H1 (cell line): ENCODE data around the gene NODAL. TPM values are rescaled to one million over a fixed set of nuclear protein-coding genes. Genes with fewer than 3 reads are reported as not detected.

Experiments used
- CTCF ChIA-PET: fragments of 300-600 bp; sonication (Branson Sonifier 250); formaldehyde crosslinking; loops from one replicate; lab custom pipeline; 2021; ENCODE audit not compliant: partially characterized antibody; lab: Charles Lee
- POLR2A ChIA-PET: fragments of 300-600 bp; sonication (Branson Sonifier 250); formaldehyde crosslinking; loops from one replicate; lab custom pipeline; 2021; ENCODE audit warnings: inconsistent platforms; ENCODE audit not compliant: partially characterized antibody; lab: Charles Lee
- DNase-seq, 2 experiments: peaks; one replicate each; pipeline versions ENCODE4 v3.0.0 to v3.0.0-alpha.2; 2010 to 2022; ENCODE audit warnings: low spot score in 2 of 2, low read depth in 1 of 2, mixed read lengths in 1 of 2
- FAIRE-seq: peaks from 2 replicates; lab custom pipeline; 2011; peaks lifted over from hg19 to GRCh38; lab: Jason Lieb, UNC
- H2AFZ ChIP-seq: 2 replicates; pipeline ENCODE4 v1.8.1; 2012; ENCODE audit warnings: low read length, inconsistent platforms
- H2AK5ac ChIP-seq: 2 replicates; pipeline ENCODE4 v1.6.1; 2013; ENCODE audit warnings: low read depth, low read length
- H2BK120ac ChIP-seq: replicated peaks from 2 replicates; pipeline ENCODE3; 2013; ENCODE audit warnings: low read depth, low read length, inconsistent platforms
- H2BK12ac ChIP-seq: 2 replicates; pipeline ENCODE4 v1.6.1; 2013; ENCODE audit warnings: low read depth, low read length
- H2BK15ac ChIP-seq: 2 replicates; pipeline ENCODE4 v1.6.1; 2013; ENCODE audit warnings: low read length
- H2BK20ac ChIP-seq: 2 replicates; pipeline ENCODE4 v1.6.1; 2013; ENCODE audit warnings: low read length
- H2BK5ac ChIP-seq: 2 replicates; pipeline ENCODE4 v1.6.1; 2013; ENCODE audit warnings: low read depth, low read length
- H3K14ac ChIP-seq: 2 replicates; pipeline ENCODE4 v1.6.1; 2013; ENCODE audit warnings: inconsistent platforms; ENCODE audit not compliant: insufficient read length
- H3K18ac ChIP-seq: 2 replicates; pipeline ENCODE4 v1.6.1; 2013; ENCODE audit warnings: low read length; ENCODE audit errors: extremely low read depth
- H3K23ac ChIP-seq: 2 replicates; pipeline ENCODE4 v1.6.1; 2013; ENCODE audit warnings: inconsistent platforms; ENCODE audit not compliant: insufficient read length
- H3K23me2 ChIP-seq: 2 replicates; pipeline ENCODE4 v1.6.1; 2013; ENCODE audit warnings: low read depth, low read length
- H3K27ac ChIP-seq: 2 replicates; pipeline ENCODE4 v1.6.1; 2011; ENCODE audit warnings: low read depth, low read length, inconsistent platforms
- H3K27me3 ChIP-seq, 4 experiments: replicated peaks in 1 of 4; 1 replicate in 1 of 4; 2 replicates in 3 of 4; pipeline versions ENCODE4 v1.6.1 to v1.8.1; 2011 to 2013; ENCODE audit warnings: low read length in 3 of 4, mild to moderate bottlenecking in 3 of 4, inconsistent platforms in 2 of 4, mixed read lengths in 2 of 4, moderate library complexity in 1 of 4; ENCODE audit not compliant: control insufficient read depth in 3 of 4, insufficient read depth in 3 of 4; ENCODE audit errors: extremely low read depth in 1 of 4
- H3K36me3 ChIP-seq, 4 experiments: 2 replicates each; pipeline versions ENCODE4 v1.6.1 to v1.8.1; 2011 to 2013; ENCODE audit warnings: mild to moderate bottlenecking in 4 of 4, low read length in 3 of 4, moderate library complexity in 2 of 4, control low read depth in 1 of 4, inconsistent platforms in 1 of 4; ENCODE audit not compliant: insufficient read depth in 4 of 4, control insufficient read depth in 2 of 4
- H3K4ac ChIP-seq: replicated peaks from 2 replicates; pipeline ENCODE3; 2013; ENCODE audit warnings: low read length, low read depth, mixed read lengths, inconsistent platforms; ENCODE audit not compliant: insufficient read length
- H3K4me1 ChIP-seq, 4 experiments: replicated peaks in 1 of 4; 1 replicate in 1 of 4; 2 replicates in 3 of 4; pipeline versions ENCODE4 v1.6.1 to v1.8.1; 2011 to 2013; ENCODE audit warnings: low read length in 3 of 4, inconsistent platforms in 2 of 4, mixed read lengths in 1 of 4; ENCODE audit not compliant: insufficient read depth in 4 of 4, control insufficient read depth in 3 of 4
- H3K4me2 ChIP-seq, 2 experiments: 2 replicates each; pipeline versions ENCODE4 v1.6.1 to v1.8.1; 2011 to 2013; ENCODE audit warnings: low read depth in 2 of 2, low read length in 2 of 2, control low read depth in 1 of 2, inconsistent platforms in 1 of 2, mild to moderate bottlenecking in 1 of 2; ENCODE audit not compliant: insufficient read depth in 1 of 2
- H3K4me3 ChIP-seq, 4 experiments: fragments of 200-600, 300-600 bp in 1 of 4; sonication (generic), shearing (Covaris generic), sonication (Bioruptor Twin) in 1 of 4; 2 replicates each; pipeline versions ENCODE4 v1.5.1 to v1.8.1; 2011 to 2016; ENCODE audit warnings: low read length in 4 of 4, low read depth in 3 of 4, control low read depth in 2 of 4, inconsistent platforms in 2 of 4, mild to moderate bottlenecking in 2 of 4, mixed read lengths in 1 of 4, moderate library complexity in 1 of 4; ENCODE audit not compliant: insufficient read depth in 2 of 4; ENCODE audit errors: extremely low read depth in 1 of 4
- H3K56ac ChIP-seq: replicated peaks from 2 replicates; pipeline ENCODE3; 2013; ENCODE audit warnings: low read depth, mild to moderate bottlenecking, mixed read lengths, low read length, inconsistent platforms; ENCODE audit not compliant: insufficient read length
- H3K79me1 ChIP-seq: 2 replicates; pipeline ENCODE4 v1.6.1; 2013; ENCODE audit warnings: low read depth, low read length, control low read depth
- H3K79me2 ChIP-seq, 2 experiments: 2 replicates each; pipeline versions ENCODE4 v1.6.1 to v1.8.1; 2012 to 2013; ENCODE audit warnings: low read length in 2 of 2, mild to moderate bottlenecking in 2 of 2, inconsistent platforms in 1 of 2; ENCODE audit not compliant: insufficient read depth in 2 of 2, control insufficient read depth in 1 of 2
- H3K9ac ChIP-seq, 4 experiments: replicated peaks in 1 of 4; 1 replicate in 1 of 4; 2 replicates in 3 of 4; pipeline versions ENCODE4 v1.6.1 to v1.8.1; 2011 to 2013; ENCODE audit warnings: low read depth in 3 of 4, low read length in 3 of 4, control low read depth in 2 of 4, mild to moderate bottlenecking in 2 of 4, moderate library complexity in 2 of 4, inconsistent platforms in 1 of 4; ENCODE audit errors: extremely low read depth in 1 of 4
- H3K9me3 ChIP-seq, 2 experiments: 2 replicates each; pipeline versions ENCODE4 v1.6.1 to v1.8.1; 2012 to 2013; ENCODE audit warnings: mild to moderate bottlenecking in 2 of 2, moderate library complexity in 2 of 2, control low read depth in 1 of 2, inconsistent platforms in 1 of 2, low read depth in 1 of 2, low read length in 1 of 2, mixed read lengths in 1 of 2; ENCODE audit not compliant: insufficient read depth in 2 of 2
- H4K20me1 ChIP-seq, 2 experiments: replicated peaks in 1 of 2; 2 replicates each; pipeline versions ENCODE3 to v1.8.1; 2011 to 2013; ENCODE audit warnings: inconsistent platforms in 2 of 2, low read length in 2 of 2, mild to moderate bottlenecking in 1 of 2; ENCODE audit not compliant: insufficient read depth in 2 of 2, control insufficient read depth in 1 of 2
- H4K5ac ChIP-seq: 2 replicates; pipeline ENCODE4 v1.6.1; 2013; ENCODE audit warnings: low read length, low read depth, mixed read lengths, inconsistent platforms; ENCODE audit not compliant: insufficient read length
- H4K8ac ChIP-seq: 2 replicates; pipeline ENCODE4 v1.8.0; 2013; ENCODE audit warnings: mild to moderate bottlenecking, moderate library complexity, low read length, inconsistent platforms; ENCODE audit not compliant: insufficient read depth; ENCODE audit errors: extremely low read depth
- H4K91ac ChIP-seq: replicated peaks from 2 replicates; pipeline ENCODE3; 2013; ENCODE audit warnings: low read length, mixed read lengths, inconsistent platforms; ENCODE audit not compliant: insufficient read length
- BACH1 ChIP-seq: IDR thresholded peaks from 2 replicates; pipeline ENCODE4 v1.6.1; 2012; ENCODE audit warnings: low read length, improper control_type of control experiment
- CBX5 ChIP-seq: fragments of 300-800, 300-1000 bp; sonication (generic); IDR thresholded peaks from 2 replicates; pipeline ENCODE4 v1.7.1; 2016; ENCODE audit warnings: antibody characterized with exemption, low read length, low read depth
- CREB1 ChIP-seq: IDR thresholded peaks from 2 replicates; pipeline ENCODE4 v1.6.1; 2012; ENCODE audit warnings: inconsistent platforms
- JUND ChIP-seq: IDR thresholded peaks from 2 replicates; pipeline ENCODE4 v1.6.1; 2011; ENCODE audit warnings: mild to moderate bottlenecking, improper control_type of control experiment, low read length
- SRF ChIP-seq: IDR thresholded peaks from 2 replicates; pipeline ENCODE4 v1.6.1; 2011; ENCODE audit warnings: mild to moderate bottlenecking, low read depth, low read length, moderate library complexity
- SUZ12 ChIP-seq: fragments of 200-600 bp; sonication (generic); IDR thresholded peaks from 2 replicates; pipeline ENCODE4 v1.6.1; 2012; ENCODE audit warnings: mild to moderate bottlenecking, inconsistent platforms, low read length, moderate library complexity, mixed read lengths
- TCF12 ChIP-seq: IDR thresholded peaks from 2 replicates; pipeline ENCODE4 v1.6.1; 2011; ENCODE audit warnings: low read depth, mild to moderate bottlenecking, low read length
- TEAD4 ChIP-seq: IDR thresholded peaks from 2 replicates; pipeline ENCODE4 v1.6.1; 2012; ENCODE audit warnings: low read depth, low read length, inconsistent platforms, mixed read lengths
- WGBS, 2 experiments: shearing (Covaris generic) in 1 of 2; methylation state at CpG; one replicate each; pipeline versions ENCODE4 v1.1.6 to v1.1.7; 2013 to 2015; ENCODE audit warnings: low lambda C conversion rate in 2 of 2, mixed read lengths in 2 of 2, inconsistent platforms in 1 of 2, low coverage in 1 of 2, missing lambda C conversion rate in 1 of 2; ENCODE audit not compliant: insufficient replicate concordance in 2 of 2, insufficient coverage in 1 of 2, insufficient read length in 1 of 2; ENCODE audit errors: extremely low coverage in 1 of 2, missing lambda C conversion rate in 1 of 2; 5-methylcytosine and 5-hydroxymethylcytosine counted together
- polyA plus RNA-seq, 7 experiments: library from polyadenylated mRNA; depleted of rRNA in 3 of 7; stranded (reverse) in 5 of 7; unstranded in 2 of 7; fragments of >200 nt in 5 of 7; fragments of 200-250 nt in 2 of 7; gene quantifications; 1 replicate in 5 of 7; 2 replicates in 1 of 7; 4 replicates in 1 of 7; pipeline versions ENCODE4 v1.2.1 to v1.2.3, GENCODE V29; 2011 to 2013; ENCODE audit warnings: missing spikeins in 2 of 7, mixed read lengths in 2 of 7
- total RNA-seq: library from RNA; stranded (reverse); fragmentation: NEBNext Ultra II Directional; extraction: Animal tissue kit (Norgen Biotek cat#: 25700); gene quantifications from 2 replicates; pipeline ENCODE4 v1.2.1, GENCODE V29; 2021
- TF ChIP-seq, protein P1 (sequence below): IDR thresholded peaks from 2 replicates; pipeline ENCODE4 v1.6.1; 2012; ENCODE audit warnings: inconsistent platforms
- TF ChIP-seq, protein P2 (sequence below): IDR thresholded peaks from 2 replicates; pipeline ENCODE4 v1.6.1; 2012; ENCODE audit warnings: low read length, inconsistent platforms

NODAL gene
- total and polyA plus RNA-seq, 2 of the 8 experiments (the other 6 are each of a cell fraction or from before 2014, with no cell fraction given), result 2.0 to 7.3 TPM

DNA sequence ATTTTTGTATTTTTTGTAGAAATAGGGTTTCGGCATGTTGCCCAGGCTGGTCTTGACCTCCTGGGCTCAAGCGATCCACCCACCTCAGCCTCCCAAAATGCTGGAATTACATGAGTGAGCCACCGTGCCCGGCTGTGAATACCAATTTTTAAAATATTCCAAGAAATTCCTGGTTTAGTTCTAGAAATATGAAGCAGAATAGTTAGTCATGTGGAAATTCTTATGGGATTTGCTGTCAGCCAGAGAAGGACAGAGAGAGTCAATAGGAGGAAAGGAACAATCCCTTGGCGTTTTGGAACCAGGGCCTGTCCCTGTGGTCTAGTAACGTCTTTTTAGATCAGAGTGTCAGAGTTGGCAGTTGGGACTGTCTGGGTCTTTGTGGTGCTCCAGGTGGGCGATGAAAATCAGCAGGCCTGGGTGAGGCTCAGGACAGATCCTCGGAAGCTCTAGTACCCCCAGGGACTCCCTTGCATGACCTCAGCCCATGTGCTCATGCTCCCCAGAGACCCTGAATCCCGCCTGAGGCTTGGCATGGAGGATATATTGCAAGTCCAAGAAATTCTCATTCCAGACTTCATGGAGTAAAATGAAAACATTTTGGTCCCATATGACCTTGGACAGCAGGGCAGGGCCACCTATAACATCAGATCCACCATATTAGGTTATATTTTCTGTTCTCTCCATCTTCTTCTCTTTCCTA lies 7.8 kb downstream of the NODAL start:
- no peak overlapping the region for H3K14ac ChIP-seq
- H2BK12ac ChIP-seq, result no peak overlapping the region
- ChIA-PET POLR2A (interaction anchor here (2.5 kb wide), 1 partner anchor 16 kb away, joined by 8 read pairs; no protein-coding TSS in a partner anchor), CTCF (interaction anchor here (0.7 to 9.2 kb wide), 7 partner anchors 10 to 70 kb away, joined by 3 to 67 read pairs (median 4); no protein-coding TSS in a partner anchor)
- H3K9ac ChIP-seq, result no peak overlapping the region
- DNase-seq (no peak), FAIRE-seq (no peak)
- WGBS, 2 experiments, result 93% methylated on average over 9 of the region's 9 CpGs; no CpG with 5 or more reads in 1 of the 2 experiments
- no peak overlapping the region for H2AFZ ChIP-seq
- H3K79me2 ChIP-seq, result no peaks in the 10 kb centered on the region
- H3K4me2 ChIP-seq, result no peak overlapping the region
- no peaks in the 10 kb centered on the region for H3K9me3 ChIP-seq
- no peak overlapping the region for H2BK20ac ChIP-seq
- no peak overlapping the region for H4K8ac ChIP-seq
- H3K18ac ChIP-seq, result no peak overlapping the region
- H3K27ac ChIP-seq, result no peak overlapping the region
- H3K4me3 ChIP-seq, result no peak overlapping the region
- H3K23ac ChIP-seq, result no peak overlapping the region
- peaks cover 0 to 4% (median 0%) of the 10 kb centered on the region in 4 experiments; a peak in 2 of 7 replicates for H3K27me3 ChIP-seq
- no peaks in the 10 kb centered on the region for H3K23me2 ChIP-seq
- H3K36me3 ChIP-seq, result peaks cover 0 to 15% (median 0%) of the 10 kb centered on the region in 4 experiments; a peak in 3 of 8 replicates
- H4K20me1 ChIP-seq, result peaks cover 0 to 23% of the 10 kb centered on the region in 2 experiments
- H2AK5ac ChIP-seq, result no peak overlapping the region
- H3K4ac ChIP-seq, result no peak overlapping the region
- no peak overlapping the region for H2BK5ac ChIP-seq
- no peak overlapping the region for H4K91ac ChIP-seq
- H3K56ac ChIP-seq, result no peak overlapping the region
- H3K79me1 ChIP-seq, result no peaks in the 10 kb centered on the region; the same call in 1 of the 2 replicates
- no peaks in the 10 kb centered on the region; a peak in 1 of 7 replicates for H3K4me1 ChIP-seq
- no peak overlapping the region for H2BK120ac ChIP-seq
- no peak overlapping the region for H4K5ac ChIP-seq
- H2BK15ac ChIP-seq, result no peak overlapping the region
- TF ChIP-seq SUZ12, result no peak
- no peak for TF ChIP-seq TEAD4
- TF ChIP-seq, protein P1, sequence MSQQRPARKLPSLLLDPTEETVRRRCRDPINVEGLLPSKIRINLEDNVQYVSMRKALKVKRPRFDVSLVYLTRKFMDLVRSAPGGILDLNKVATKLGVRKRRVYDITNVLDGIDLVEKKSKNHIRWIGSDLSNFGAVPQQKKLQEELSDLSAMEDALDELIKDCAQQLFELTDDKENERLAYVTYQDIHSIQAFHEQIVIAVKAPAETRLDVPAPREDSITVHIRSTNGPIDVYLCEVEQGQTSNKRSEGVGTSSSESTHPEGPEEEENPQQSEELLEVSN, result no peak
- TF ChIP-seq CBX5, result no peak
- no peak for TF ChIP-seq SRF
- TF ChIP-seq, protein P2, sequence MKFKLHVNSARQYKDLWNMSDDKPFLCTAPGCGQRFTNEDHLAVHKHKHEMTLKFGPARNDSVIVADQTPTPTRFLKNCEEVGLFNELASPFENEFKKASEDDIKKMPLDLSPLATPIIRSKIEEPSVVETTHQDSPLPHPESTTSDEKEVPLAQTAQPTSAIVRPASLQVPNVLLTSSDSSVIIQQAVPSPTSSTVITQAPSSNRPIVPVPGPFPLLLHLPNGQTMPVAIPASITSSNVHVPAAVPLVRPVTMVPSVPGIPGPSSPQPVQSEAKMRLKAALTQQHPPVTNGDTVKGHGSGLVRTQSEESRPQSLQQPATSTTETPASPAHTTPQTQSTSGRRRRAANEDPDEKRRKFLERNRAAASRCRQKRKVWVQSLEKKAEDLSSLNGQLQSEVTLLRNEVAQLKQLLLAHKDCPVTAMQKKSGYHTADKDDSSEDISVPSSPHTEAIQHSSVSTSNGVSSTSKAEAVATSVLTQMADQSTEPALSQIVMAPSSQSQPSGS, result no peak
- no peak for TF ChIP-seq JUND
- TF ChIP-seq BACH1, result no peak
- TF ChIP-seq TCF12, result no peak
- TF ChIP-seq CREB1, result no peak
